Progenitor cell of endocrine pancreas (in vitro differentiated cells): ENCODE results near the gene HIPK3. TPM values are rescaled to one million over a fixed set of nuclear protein-coding genes. Genes with fewer than 3 reads are reported as not detected.

Experiments used
- DNase-seq: peaks from one replicate; pipeline ENCODE4 v3.0.0; 2021; ENCODE audit warnings: low spot score; ENCODE audit not compliant: unreplicated experiment
- H3K27ac Mint-ChIP-seq: 2 replicates; pipeline ENCODE4 v1.8.0; 2021; ENCODE audit warnings: mild to moderate bottlenecking, moderate library complexity, mixed read lengths
- H3K27me3 Mint-ChIP-seq: 2 replicates; pipeline ENCODE4 v1.8.0; 2021; ENCODE audit warnings: mixed read lengths
- H3K36me3 Mint-ChIP-seq: 2 replicates; pipeline ENCODE4 v1.8.0; 2022; ENCODE audit warnings: mixed read lengths; ENCODE audit not compliant: insufficient read depth
- H3K4me1 Mint-ChIP-seq: 2 replicates; pipeline ENCODE4 v1.8.0; 2021; ENCODE audit warnings: low read depth, mixed read lengths
- H3K4me3 Mint-ChIP-seq: 2 replicates; pipeline ENCODE4 v1.8.0; 2021; ENCODE audit warnings: low read depth, mild to moderate bottlenecking, moderate library complexity, mixed read lengths
- H3K9me3 Mint-ChIP-seq: 2 replicates; pipeline ENCODE4 v1.8.0; 2021; ENCODE audit warnings: low read depth, mixed read lengths
- total RNA-seq: library from RNA; stranded (reverse); gene quantifications from 2 replicates; pipeline ENCODE4 v1.2.1, GENCODE V29; 2021
- TF ChIP-seq, protein P1 (sequence below): fragments of 200-600 bp; sonication (generic); IDR thresholded peaks from one replicate; pipeline ENCODE4 v1.5.0; 2021; ENCODE audit warnings: antibody characterized with exemption, mild to moderate bottlenecking; ENCODE audit not compliant: unreplicated experiment

The HIPK3 gene
- total RNA-seq, 1 donor from 2014 or later = 66.2 TPM

GRCh38 chr11:33320016-33320813, 63.0 kb downstream of the HIPK3 start:
- Mint-ChIP-seq H3K9me3 (no peaks in the 10 kb centered on the region), H3K4me1 (peaks cover 3% of the 10 kb centered on the region), H3K27ac (no peak overlapping the region), H3K27me3 (no peaks in the 10 kb centered on the region), H3K4me3 (no peak overlapping the region), H3K36me3 (no peaks in the 10 kb centered on the region)
- TF ChIP-seq, protein P1, sequence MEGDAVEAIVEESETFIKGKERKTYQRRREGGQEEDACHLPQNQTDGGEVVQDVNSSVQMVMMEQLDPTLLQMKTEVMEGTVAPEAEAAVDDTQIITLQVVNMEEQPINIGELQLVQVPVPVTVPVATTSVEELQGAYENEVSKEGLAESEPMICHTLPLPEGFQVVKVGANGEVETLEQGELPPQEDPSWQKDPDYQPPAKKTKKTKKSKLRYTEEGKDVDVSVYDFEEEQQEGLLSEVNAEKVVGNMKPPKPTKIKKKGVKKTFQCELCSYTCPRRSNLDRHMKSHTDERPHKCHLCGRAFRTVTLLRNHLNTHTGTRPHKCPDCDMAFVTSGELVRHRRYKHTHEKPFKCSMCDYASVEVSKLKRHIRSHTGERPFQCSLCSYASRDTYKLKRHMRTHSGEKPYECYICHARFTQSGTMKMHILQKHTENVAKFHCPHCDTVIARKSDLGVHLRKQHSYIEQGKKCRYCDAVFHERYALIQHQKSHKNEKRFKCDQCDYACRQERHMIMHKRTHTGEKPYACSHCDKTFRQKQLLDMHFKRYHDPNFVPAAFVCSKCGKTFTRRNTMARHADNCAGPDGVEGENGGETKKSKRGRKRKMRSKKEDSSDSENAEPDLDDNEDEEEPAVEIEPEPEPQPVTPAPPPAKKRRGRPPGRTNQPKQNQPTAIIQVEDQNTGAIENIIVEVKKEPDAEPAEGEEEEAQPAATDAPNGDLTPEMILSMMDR = no peak
- no peak for DNase-seq

GRCh38 chr11:33320814-33321330, 63.7 kb downstream of the HIPK3 start:
- TF ChIP-seq, protein P1 = no peak
- H3K27ac Mint-ChIP-seq = no peak overlapping the region
- H3K27me3 Mint-ChIP-seq = no peaks in the 10 kb centered on the region
- H3K4me1 Mint-ChIP-seq = peaks cover 4% of the 10 kb centered on the region
- no peak for DNase-seq
- H3K36me3 Mint-ChIP-seq = no peaks in the 10 kb centered on the region
- no peaks in the 10 kb centered on the region for H3K9me3 Mint-ChIP-seq
- no peak overlapping the region for H3K4me3 Mint-ChIP-seq

DNA sequence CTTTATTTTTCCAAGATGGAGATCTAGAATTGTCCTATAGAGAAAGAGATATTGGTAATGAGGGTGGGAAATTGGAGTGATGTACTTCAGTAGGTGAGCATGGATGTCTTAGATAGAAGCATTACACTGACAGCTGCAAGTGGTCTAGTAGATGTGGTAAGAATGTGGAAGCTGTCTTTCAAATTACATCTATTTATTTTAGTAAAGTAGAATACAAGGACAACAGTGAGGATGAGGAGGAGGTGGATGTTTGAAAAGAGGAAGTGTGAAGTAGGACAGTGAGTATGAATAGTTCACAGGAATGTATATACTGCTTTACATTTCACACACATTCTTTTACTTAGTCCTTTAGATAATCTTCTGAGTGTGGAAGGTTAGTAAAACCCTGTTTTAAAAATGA, 64.2 kb downstream of the HIPK3 start:
- no peak for DNase-seq
- Mint-ChIP-seq H3K4me3 (no peak overlapping the region), H3K27me3 (no peaks in the 10 kb centered on the region), H3K9me3 (no peaks in the 10 kb centered on the region), H3K27ac (no peak overlapping the region), H3K36me3 (no peaks in the 10 kb centered on the region), H3K4me1 (peaks cover 4% of the 10 kb centered on the region)
- TF ChIP-seq, protein P1 = no peak

DNA sequence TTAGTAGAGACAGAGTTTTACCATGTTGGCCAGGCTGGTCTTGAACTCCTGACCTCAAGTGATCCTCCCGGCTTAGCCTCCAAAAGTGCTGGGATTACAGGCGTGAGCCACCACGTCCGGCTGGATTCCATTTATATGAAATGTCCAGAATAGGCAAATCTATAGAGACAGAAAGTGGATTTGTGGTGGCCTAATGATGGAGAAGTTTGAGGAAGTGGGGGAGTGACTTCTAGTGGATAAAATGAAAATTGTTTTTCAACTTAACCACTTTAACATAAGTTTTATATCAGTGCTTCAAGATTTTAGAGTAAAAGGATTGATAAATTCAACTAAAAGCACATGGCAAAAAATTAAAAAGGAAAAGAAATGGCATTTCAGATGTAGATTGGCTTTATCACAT, 66.2 kb downstream of the HIPK3 start:
- no peak for DNase-seq
- H3K27me3 Mint-ChIP-seq = no peaks in the 10 kb centered on the region
- H3K36me3 Mint-ChIP-seq = no peaks in the 10 kb centered on the region
- TF ChIP-seq, protein P1 = no peak
- no peaks in the 10 kb centered on the region for H3K9me3 Mint-ChIP-seq
- peaks cover 1% of the 10 kb centered on the region for H3K4me1 Mint-ChIP-seq
- H3K27ac Mint-ChIP-seq = no peak overlapping the region
- no peak overlapping the region for H3K4me3 Mint-ChIP-seq

- Mint-ChIP-seq H3K9me3 (no peaks in the 10 kb centered on the region), H3K4me1 (peaks cover 1% of the 10 kb centered on the region), H3K36me3 (no peaks in the 10 kb centered on the region), H3K4me3 (no peak overlapping the region), H3K27ac (no peak overlapping the region), H3K27me3 (no peaks in the 10 kb centered on the region)
- no peak for DNase-seq
- TF ChIP-seq, protein P1 = no peak
Observed at GRCh38 chr11:33324302-33324985, 67.3 kb downstream of the HIPK3 start.
